IPS DF 6.9 (cell line): Measurements from ENCODE around the gene HSF2BP.

Experiments used
- DNase-seq: peaks from one replicate; pipeline ENCODE4 v3.0.0-alpha.2; 2013; ENCODE audit warnings: low read depth, low spot score
- H3K27ac ChIP-seq: one replicate; pipeline ENCODE4 v1.5.1; 2013; ENCODE audit warnings: low read length, control low read depth
- H3K27me3 ChIP-seq: 2 replicates; pipeline ENCODE4 v1.6.1; 2013; ENCODE audit warnings: mild to moderate bottlenecking, low read length; ENCODE audit not compliant: control insufficient read depth, insufficient read depth
- H3K36me3 ChIP-seq: 2 replicates; pipeline ENCODE4 v1.6.1; 2013; ENCODE audit warnings: low read length; ENCODE audit not compliant: control insufficient read depth, insufficient read depth
- H3K4me1 ChIP-seq: 2 replicates; pipeline ENCODE4 v1.6.1; 2013; ENCODE audit warnings: low read length; ENCODE audit not compliant: control insufficient read depth, insufficient read depth
- H3K4me3 ChIP-seq: 2 replicates; pipeline ENCODE4 v1.5.1; 2013; ENCODE audit warnings: mild to moderate bottlenecking, low read length
- H3K9me3 ChIP-seq: 2 replicates; pipeline ENCODE4 v1.6.1; 2013; ENCODE audit warnings: low read length, inconsistent platforms; ENCODE audit not compliant: control insufficient read depth, insufficient read depth
- WGBS: extraction: QIAGEN DNeasy Blood & Tissue Kit; methylation state at CpG from one replicate; pipeline ENCODE4 v1.1.7; 2013; ENCODE audit warnings: mixed read lengths, missing lambda C conversion rate; ENCODE audit not compliant: insufficient read length, insufficient coverage; 5-methylcytosine and 5-hydroxymethylcytosine counted together

The HSF2BP gene

GRCh38 chr21:43696214-43696613 is 36.9 kb upstream of the HSF2BP start:
- Histone ChIP-seq H3K4me1 (no peaks in the 10 kb centered on the region), H3K27ac (no peak overlapping the region), H3K27me3 (no peaks in the 10 kb centered on the region), H3K36me3 (peaks cover 17% of the 10 kb centered on the region; the same call in 1 of the 2 replicates), H3K4me3 (no peak overlapping the region), H3K9me3 (no peaks in the 10 kb centered on the region)
- no peak for DNase-seq
- no CpG with 5 or more reads among the region's 17 CpGs for WGBS

GRCh38 chr21:43694437-43695079 is 35.3 kb upstream of the HSF2BP start:
- Histone ChIP-seq H3K27ac (no peak overlapping the region), H3K4me1 (no peaks in the 10 kb centered on the region), H3K4me3 (no peak overlapping the region), H3K27me3 (no peaks in the 10 kb centered on the region), H3K9me3 (no peaks in the 10 kb centered on the region), H3K36me3 (peaks cover 31% of the 10 kb centered on the region)
- DNase-seq, result no peak
- no CpG with 5 or more reads among the region's 27 CpGs for WGBS

- no peak overlapping the region for H3K4me3 ChIP-seq
- H3K36me3 ChIP-seq, result peaks cover 37% of the 10 kb centered on the region
- WGBS, result no CpG with 5 or more reads among the region's 23 CpGs
- no peaks in the 10 kb centered on the region for H3K4me1 ChIP-seq
- no peaks in the 10 kb centered on the region for H3K9me3 ChIP-seq
- no peaks in the 10 kb centered on the region for H3K27me3 ChIP-seq
- H3K27ac ChIP-seq, result no peak overlapping the region
- no peak for DNase-seq
Observed at GRCh38 chr21:43693981-43694380, 34.7 kb upstream of the HSF2BP start.

- no CpG with 5 or more reads among the region's 8 CpGs for WGBS
Observed at GRCh38 chr21:43692949-43693348, 33.7 kb upstream of the HSF2BP start.

GRCh38 chr21:43691801-43692200 is 32.5 kb upstream of the HSF2BP start:
- WGBS, result no CpG with 5 or more reads among the region's 10 CpGs
- DNase-seq, result no peak
- H3K4me1 ChIP-seq, result no peaks in the 10 kb centered on the region
- H3K4me3 ChIP-seq, result no peak overlapping the region
- H3K27ac ChIP-seq, result no peak overlapping the region
- peaks cover 57% of the 10 kb centered on the region for H3K36me3 ChIP-seq
- H3K9me3 ChIP-seq, result no peaks in the 10 kb centered on the region
- no peaks in the 10 kb centered on the region for H3K27me3 ChIP-seq

More at GRCh38 chr21:43692949-43693348, 33.7 kb upstream of the HSF2BP start:
- Histone ChIP-seq H3K4me1 (no peaks in the 10 kb centered on the region), H3K27ac (no peak overlapping the region), H3K4me3 (no peak overlapping the region), H3K9me3 (no peaks in the 10 kb centered on the region), H3K36me3 (peaks cover 46% of the 10 kb centered on the region), H3K27me3 (no peaks in the 10 kb centered on the region)
- no peak for DNase-seq

- DNase-seq, result no peak
- H3K36me3 ChIP-seq, result peaks cover 63% of the 10 kb centered on the region
- WGBS, result no CpG with 5 or more reads among the region's 25 CpGs
- H3K27me3 ChIP-seq, result no peaks in the 10 kb centered on the region
- no peak overlapping the region for H3K4me3 ChIP-seq
- no peaks in the 10 kb centered on the region for H3K4me1 ChIP-seq
- H3K9me3 ChIP-seq, result no peaks in the 10 kb centered on the region
- no peak overlapping the region for H3K27ac ChIP-seq
Observed at GRCh38 chr21:43691086-43691795, 32.0 kb upstream of the HSF2BP start.

- Histone ChIP-seq H3K27me3 (no peaks in the 10 kb centered on the region), H3K4me1 (no peaks in the 10 kb centered on the region), H3K27ac (no peak overlapping the region), H3K4me3 (no peak overlapping the region), H3K36me3 (peaks cover 68% of the 10 kb centered on the region), H3K9me3 (no peaks in the 10 kb centered on the region)
- no peak for DNase-seq
- no CpG with 5 or more reads among the region's 7 CpGs for WGBS
Observed at GRCh38 chr21:43690346-43690745, 31.1 kb upstream of the HSF2BP start.

- WGBS, result no CpG with 5 or more reads among the region's 32 CpGs
- no peak overlapping the region for H3K27ac ChIP-seq
- no peaks in the 10 kb centered on the region for H3K27me3 ChIP-seq
- no peak overlapping the region for H3K4me3 ChIP-seq
- H3K9me3 ChIP-seq, result no peaks in the 10 kb centered on the region
- H3K36me3 ChIP-seq, result peaks cover 73% of the 10 kb centered on the region
- DNase-seq, result no peak
- H3K4me1 ChIP-seq, result no peaks in the 10 kb centered on the region
Observed at GRCh38 chr21:43689556-43690337, 30.5 kb upstream of the HSF2BP start.

- no peak overlapping the region for H3K4me3 ChIP-seq
- H3K9me3 ChIP-seq, result no peaks in the 10 kb centered on the region
- no peaks in the 10 kb centered on the region for H3K27me3 ChIP-seq
- DNase-seq, result no peak
- H3K4me1 ChIP-seq, result no peaks in the 10 kb centered on the region
- WGBS, result no CpG with 5 or more reads among the region's 12 CpGs
- no peak overlapping the region for H3K27ac ChIP-seq
- H3K36me3 ChIP-seq, result peaks cover 75% of the 10 kb centered on the region
Observed at GRCh38 chr21:43688906-43689305, 29.6 kb upstream of the HSF2BP start.

GRCh38 chr21:43687566-43688399 is 28.5 kb upstream of the HSF2BP start:
- no peaks in the 10 kb centered on the region for H3K27me3 ChIP-seq
- no peak for DNase-seq
- peaks cover 66% of the 10 kb centered on the region for H3K36me3 ChIP-seq
- no peaks in the 10 kb centered on the region for H3K9me3 ChIP-seq
- H3K27ac ChIP-seq, result no peak overlapping the region
- no CpG with 5 or more reads among the region's 27 CpGs for WGBS
- H3K4me3 ChIP-seq, result no peak overlapping the region
- no peaks in the 10 kb centered on the region for H3K4me1 ChIP-seq
